Endothelial cell of umbilical vein (primary cell): ENCODE data around the gene LRP2.

ENCODE experiments used
- JUN ChIP-seq: IDR thresholded peaks from 2 replicates; pipeline ENCODE4 v1.6.1; 2011; ENCODE audit warnings: borderline replicate concordance, low read depth; ENCODE audit not compliant: insufficient read length, insufficient read depth
- POLR2A ChIP-seq: IDR thresholded peaks from 2 replicates; pipeline ENCODE4 v1.6.1; 2012; ENCODE audit warnings: low read depth, mild to moderate bottlenecking, control low read depth, low read length
- TF ChIP-seq, protein P1 (sequence below), 2 donors: IDR thresholded peaks; 1 replicate in 1 of 2; 2 replicates in 1 of 2; pipeline ENCODE4 v1.5.1; 2011; ENCODE audit warnings: low read length in 2 of 2, mild to moderate bottlenecking in 2 of 2, moderate library complexity in 2 of 2, control low read depth in 1 of 2, inconsistent platforms in 1 of 2, low read depth in 1 of 2; ENCODE audit not compliant: insufficient read depth in 1 of 2; ENCODE audit errors: extremely low read depth in 1 of 2

DNA sequence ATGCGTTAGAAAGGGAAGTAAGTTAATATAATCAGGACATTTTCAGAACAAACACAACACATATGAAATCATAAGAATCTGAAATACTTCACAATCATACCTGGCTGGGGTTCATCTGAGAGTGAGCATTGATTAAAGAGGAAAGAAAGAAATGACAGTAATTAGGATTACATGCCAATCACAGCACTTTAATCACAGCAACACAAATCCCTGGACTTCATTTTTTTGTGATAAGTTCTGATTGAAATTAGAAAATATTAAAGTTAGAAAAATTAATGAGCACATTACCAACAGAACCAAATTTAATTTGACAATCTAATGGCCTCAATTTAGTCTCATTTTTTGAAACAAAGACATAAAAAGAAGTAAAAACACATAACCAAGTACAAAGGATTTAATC, 121.9 kb downstream of the LRP2 start:
- TF ChIP-seq, protein P1, sequence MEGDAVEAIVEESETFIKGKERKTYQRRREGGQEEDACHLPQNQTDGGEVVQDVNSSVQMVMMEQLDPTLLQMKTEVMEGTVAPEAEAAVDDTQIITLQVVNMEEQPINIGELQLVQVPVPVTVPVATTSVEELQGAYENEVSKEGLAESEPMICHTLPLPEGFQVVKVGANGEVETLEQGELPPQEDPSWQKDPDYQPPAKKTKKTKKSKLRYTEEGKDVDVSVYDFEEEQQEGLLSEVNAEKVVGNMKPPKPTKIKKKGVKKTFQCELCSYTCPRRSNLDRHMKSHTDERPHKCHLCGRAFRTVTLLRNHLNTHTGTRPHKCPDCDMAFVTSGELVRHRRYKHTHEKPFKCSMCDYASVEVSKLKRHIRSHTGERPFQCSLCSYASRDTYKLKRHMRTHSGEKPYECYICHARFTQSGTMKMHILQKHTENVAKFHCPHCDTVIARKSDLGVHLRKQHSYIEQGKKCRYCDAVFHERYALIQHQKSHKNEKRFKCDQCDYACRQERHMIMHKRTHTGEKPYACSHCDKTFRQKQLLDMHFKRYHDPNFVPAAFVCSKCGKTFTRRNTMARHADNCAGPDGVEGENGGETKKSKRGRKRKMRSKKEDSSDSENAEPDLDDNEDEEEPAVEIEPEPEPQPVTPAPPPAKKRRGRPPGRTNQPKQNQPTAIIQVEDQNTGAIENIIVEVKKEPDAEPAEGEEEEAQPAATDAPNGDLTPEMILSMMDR (IDR thresholded peaks at IDR 0.05; ENCODE audit: extremely low read depth in 1 of 2, insufficient read depth in 1 of 2, low read depth in 1 of 2, low read length in 2 of 2): no peak
- TF ChIP-seq POLR2A: no peak
- no peak for TF ChIP-seq JUN
